H1 (cell line): ENCODE measurements around the gene RNU7-1. TPM values are rescaled to one million over a fixed set of nuclear protein-coding genes. Genes with fewer than 3 reads are reported as not detected.

Experiments
- CTCF ChIA-PET: fragments of 300-600 bp; sonication (Branson Sonifier 250); formaldehyde crosslinking; loops from one replicate; lab custom pipeline; 2021; ENCODE audit not compliant: partially characterized antibody; lab: Charles Lee
- POLR2A ChIA-PET: fragments of 300-600 bp; sonication (Branson Sonifier 250); formaldehyde crosslinking; loops from one replicate; lab custom pipeline; 2021; ENCODE audit warnings: inconsistent platforms; ENCODE audit not compliant: partially characterized antibody; lab: Charles Lee
- DNase-seq, 2 experiments: peaks; one replicate each; pipeline versions ENCODE4 v3.0.0 to v3.0.0-alpha.2; 2010 to 2022; ENCODE audit warnings: low spot score in 2 of 2, low read depth in 1 of 2, mixed read lengths in 1 of 2
- FAIRE-seq: peaks from 2 replicates; lab custom pipeline; 2011; peaks lifted over from hg19 to GRCh38; lab: Jason Lieb, UNC
- H2AFZ ChIP-seq: 2 replicates; pipeline ENCODE4 v1.8.1; 2012; ENCODE audit warnings: low read length, inconsistent platforms
- H2AK5ac ChIP-seq: 2 replicates; pipeline ENCODE4 v1.6.1; 2013; ENCODE audit warnings: low read depth, low read length
- H2BK120ac ChIP-seq: replicated peaks from 2 replicates; pipeline ENCODE3; 2013; ENCODE audit warnings: low read depth, low read length, inconsistent platforms
- H2BK12ac ChIP-seq: 2 replicates; pipeline ENCODE4 v1.6.1; 2013; ENCODE audit warnings: low read depth, low read length
- H2BK15ac ChIP-seq: 2 replicates; pipeline ENCODE4 v1.6.1; 2013; ENCODE audit warnings: low read length
- H2BK20ac ChIP-seq: 2 replicates; pipeline ENCODE4 v1.6.1; 2013; ENCODE audit warnings: low read length
- H2BK5ac ChIP-seq: 2 replicates; pipeline ENCODE4 v1.6.1; 2013; ENCODE audit warnings: low read depth, low read length
- H3K14ac ChIP-seq: 2 replicates; pipeline ENCODE4 v1.6.1; 2013; ENCODE audit warnings: inconsistent platforms; ENCODE audit not compliant: insufficient read length
- H3K18ac ChIP-seq: 2 replicates; pipeline ENCODE4 v1.6.1; 2013; ENCODE audit warnings: low read length; ENCODE audit errors: extremely low read depth
- H3K23ac ChIP-seq: 2 replicates; pipeline ENCODE4 v1.6.1; 2013; ENCODE audit warnings: inconsistent platforms; ENCODE audit not compliant: insufficient read length
- H3K23me2 ChIP-seq: 2 replicates; pipeline ENCODE4 v1.6.1; 2013; ENCODE audit warnings: low read depth, low read length
- H3K27ac ChIP-seq: 2 replicates; pipeline ENCODE4 v1.6.1; 2011; ENCODE audit warnings: low read depth, low read length, inconsistent platforms
- H3K27me3 ChIP-seq, 4 experiments: replicated peaks in 1 of 4; 1 replicate in 1 of 4; 2 replicates in 3 of 4; pipeline versions ENCODE4 v1.6.1 to v1.8.1; 2011 to 2013; ENCODE audit warnings: low read length in 3 of 4, mild to moderate bottlenecking in 3 of 4, inconsistent platforms in 2 of 4, mixed read lengths in 2 of 4, moderate library complexity in 1 of 4; ENCODE audit not compliant: control insufficient read depth in 3 of 4, insufficient read depth in 3 of 4; ENCODE audit errors: extremely low read depth in 1 of 4
- H3K36me3 ChIP-seq, 4 experiments: 2 replicates each; pipeline versions ENCODE4 v1.6.1 to v1.8.1; 2011 to 2013; ENCODE audit warnings: mild to moderate bottlenecking in 4 of 4, low read length in 3 of 4, moderate library complexity in 2 of 4, control low read depth in 1 of 4, inconsistent platforms in 1 of 4; ENCODE audit not compliant: insufficient read depth in 4 of 4, control insufficient read depth in 2 of 4
- H3K4ac ChIP-seq: replicated peaks from 2 replicates; pipeline ENCODE3; 2013; ENCODE audit warnings: low read length, low read depth, mixed read lengths, inconsistent platforms; ENCODE audit not compliant: insufficient read length
- H3K4me1 ChIP-seq, 4 experiments: replicated peaks in 1 of 4; 1 replicate in 1 of 4; 2 replicates in 3 of 4; pipeline versions ENCODE4 v1.6.1 to v1.8.1; 2011 to 2013; ENCODE audit warnings: low read length in 3 of 4, inconsistent platforms in 2 of 4, mixed read lengths in 1 of 4; ENCODE audit not compliant: insufficient read depth in 4 of 4, control insufficient read depth in 3 of 4
- H3K4me2 ChIP-seq, 2 experiments: 2 replicates each; pipeline versions ENCODE4 v1.6.1 to v1.8.1; 2011 to 2013; ENCODE audit warnings: low read depth in 2 of 2, low read length in 2 of 2, control low read depth in 1 of 2, inconsistent platforms in 1 of 2, mild to moderate bottlenecking in 1 of 2; ENCODE audit not compliant: insufficient read depth in 1 of 2
- H3K4me3 ChIP-seq, 4 experiments: fragments of 200-600, 300-600 bp in 1 of 4; sonication (generic), shearing (Covaris generic), sonication (Bioruptor Twin) in 1 of 4; 2 replicates each; pipeline versions ENCODE4 v1.5.1 to v1.8.1; 2011 to 2016; ENCODE audit warnings: low read length in 4 of 4, low read depth in 3 of 4, control low read depth in 2 of 4, inconsistent platforms in 2 of 4, mild to moderate bottlenecking in 2 of 4, mixed read lengths in 1 of 4, moderate library complexity in 1 of 4; ENCODE audit not compliant: insufficient read depth in 2 of 4; ENCODE audit errors: extremely low read depth in 1 of 4
- H3K56ac ChIP-seq: replicated peaks from 2 replicates; pipeline ENCODE3; 2013; ENCODE audit warnings: low read depth, mild to moderate bottlenecking, mixed read lengths, low read length, inconsistent platforms; ENCODE audit not compliant: insufficient read length
- H3K79me1 ChIP-seq: 2 replicates; pipeline ENCODE4 v1.6.1; 2013; ENCODE audit warnings: low read depth, low read length, control low read depth
- H3K79me2 ChIP-seq, 2 experiments: 2 replicates each; pipeline versions ENCODE4 v1.6.1 to v1.8.1; 2012 to 2013; ENCODE audit warnings: low read length in 2 of 2, mild to moderate bottlenecking in 2 of 2, inconsistent platforms in 1 of 2; ENCODE audit not compliant: insufficient read depth in 2 of 2, control insufficient read depth in 1 of 2
- H3K9ac ChIP-seq, 4 experiments: replicated peaks in 1 of 4; 1 replicate in 1 of 4; 2 replicates in 3 of 4; pipeline versions ENCODE4 v1.6.1 to v1.8.1; 2011 to 2013; ENCODE audit warnings: low read depth in 3 of 4, low read length in 3 of 4, control low read depth in 2 of 4, mild to moderate bottlenecking in 2 of 4, moderate library complexity in 2 of 4, inconsistent platforms in 1 of 4; ENCODE audit errors: extremely low read depth in 1 of 4
- H3K9me3 ChIP-seq, 2 experiments: 2 replicates each; pipeline versions ENCODE4 v1.6.1 to v1.8.1; 2012 to 2013; ENCODE audit warnings: mild to moderate bottlenecking in 2 of 2, moderate library complexity in 2 of 2, control low read depth in 1 of 2, inconsistent platforms in 1 of 2, low read depth in 1 of 2, low read length in 1 of 2, mixed read lengths in 1 of 2; ENCODE audit not compliant: insufficient read depth in 2 of 2
- H4K20me1 ChIP-seq, 2 experiments: replicated peaks in 1 of 2; 2 replicates each; pipeline versions ENCODE3 to v1.8.1; 2011 to 2013; ENCODE audit warnings: inconsistent platforms in 2 of 2, low read length in 2 of 2, mild to moderate bottlenecking in 1 of 2; ENCODE audit not compliant: insufficient read depth in 2 of 2, control insufficient read depth in 1 of 2
- H4K5ac ChIP-seq: 2 replicates; pipeline ENCODE4 v1.6.1; 2013; ENCODE audit warnings: low read length, low read depth, mixed read lengths, inconsistent platforms; ENCODE audit not compliant: insufficient read length
- H4K8ac ChIP-seq: 2 replicates; pipeline ENCODE4 v1.8.0; 2013; ENCODE audit warnings: mild to moderate bottlenecking, moderate library complexity, low read length, inconsistent platforms; ENCODE audit not compliant: insufficient read depth; ENCODE audit errors: extremely low read depth
- H4K91ac ChIP-seq: replicated peaks from 2 replicates; pipeline ENCODE3; 2013; ENCODE audit warnings: low read length, mixed read lengths, inconsistent platforms; ENCODE audit not compliant: insufficient read length
- ATF2 ChIP-seq: IDR thresholded peaks from 2 replicates; pipeline ENCODE4 v1.6.1; 2012; ENCODE audit warnings: low read length, inconsistent platforms
- MAX ChIP-seq: IDR thresholded peaks from 2 replicates; pipeline ENCODE4 v1.6.1; 2012; ENCODE audit warnings: inconsistent platforms
- PHF8 ChIP-seq: fragments of 200-600 bp; sonication (generic); conservative IDR thresholded peaks from 2 replicates; pipeline ENCODE4 v1.7.1; 2012; ENCODE audit warnings: low read depth, mild to moderate bottlenecking, inconsistent platforms, low read length, moderate library complexity
- RFX5 ChIP-seq: IDR thresholded peaks from 2 replicates; pipeline ENCODE4 v1.6.1; 2011; ENCODE audit warnings: low read depth, low read length, improper control_type of control experiment, borderline replicate concordance
- SIN3A ChIP-seq, 2 experiments: IDR thresholded peaks in 1 of 2; conservative IDR thresholded peaks in 1 of 2; 2 replicates each; pipeline ENCODE4 v1.6.1; 2011 to 2012; ENCODE audit warnings: low read length in 2 of 2, improper control_type of control experiment in 1 of 2, low read depth in 1 of 2, mild to moderate bottlenecking in 1 of 2
- TAF7 ChIP-seq: optimal IDR thresholded peaks from 2 replicates; pipeline ENCODE3; 2011; ENCODE audit warnings: low read depth, mild to moderate bottlenecking, inconsistent platforms, low read length, moderate library complexity, borderline replicate concordance
- TCF12 ChIP-seq: IDR thresholded peaks from 2 replicates; pipeline ENCODE4 v1.6.1; 2011; ENCODE audit warnings: low read depth, mild to moderate bottlenecking, low read length
- WGBS, 2 experiments: shearing (Covaris generic) in 1 of 2; methylation state at CpG; one replicate each; pipeline versions ENCODE4 v1.1.6 to v1.1.7; 2013 to 2015; ENCODE audit warnings: low lambda C conversion rate in 2 of 2, mixed read lengths in 2 of 2, inconsistent platforms in 1 of 2, low coverage in 1 of 2, missing lambda C conversion rate in 1 of 2; ENCODE audit not compliant: insufficient replicate concordance in 2 of 2, insufficient coverage in 1 of 2, insufficient read length in 1 of 2; ENCODE audit errors: extremely low coverage in 1 of 2, missing lambda C conversion rate in 1 of 2; 5-methylcytosine and 5-hydroxymethylcytosine counted together
- polyA plus RNA-seq, 7 experiments: library from polyadenylated mRNA; depleted of rRNA in 3 of 7; stranded (reverse) in 5 of 7; unstranded in 2 of 7; fragments of >200 nt in 5 of 7; fragments of 200-250 nt in 2 of 7; gene quantifications; 1 replicate in 5 of 7; 2 replicates in 1 of 7; 4 replicates in 1 of 7; pipeline versions ENCODE4 v1.2.1 to v1.2.3, GENCODE V29; 2011 to 2013; ENCODE audit warnings: missing spikeins in 2 of 7, mixed read lengths in 2 of 7
- total RNA-seq: library from RNA; stranded (reverse); fragmentation: NEBNext Ultra II Directional; extraction: Animal tissue kit (Norgen Biotek cat#: 25700); gene quantifications from 2 replicates; pipeline ENCODE4 v1.2.1, GENCODE V29; 2021

RNU7-1 gene
- total and polyA plus RNA-seq, 2 of the 8 experiments (the other 6 are each of a cell fraction or from before 2014, with no cell fraction given), result not detected

GRCh38 chr12:6925239-6925539 lies 18.4 kb upstream of the RNU7-1 start:
- peak overlapping the region; percentile 95 for H2AK5ac ChIP-seq
- FAIRE-seq, result no peak
- peak overlapping the region; percentile 99 for H2BK12ac ChIP-seq
- H3K18ac ChIP-seq, result peak overlapping the region; percentile 94
- peaks cover 28% of the 10 kb centered on the region for H3K23me2 ChIP-seq
- peak in 1 of 2 experiments; percentile 69 for DNase-seq
- ChIA-PET CTCF (interaction anchor here (0.6 to 10.0 kb wide), 21 partner anchors 9 to 187 kb away, joined by 3 to 253 read pairs (median 4); partner anchors contain the start of genes C12orf57, ENO2, GNB3 and LRRC23), POLR2A (interaction anchor here (0.9 to 44.0 kb wide), 16 partner anchors 15 to 311 kb away, joined by 3 to 1596 read pairs (median 8); partner anchors contain the start of genes C12orf57, C1RL, CDCA3 and EMG1)
- peaks cover 16 to 33% (median 21%) of the 10 kb centered on the region in 4 experiments for H3K36me3 ChIP-seq
- H4K8ac ChIP-seq, result no peak overlapping the region
- peak overlapping the region; percentile 99 for H4K91ac ChIP-seq
- 17% methylated on average over 1 of the region's 1 CpG; no CpG with 5 or more reads in 1 of the 2 experiments for WGBS, 2 experiments
- peak overlapping the region; percentile 84 for H2BK120ac ChIP-seq
- no peak overlapping the region for H3K14ac ChIP-seq
- H3K79me1 ChIP-seq, result peaks cover 5% of the 10 kb centered on the region; the same call in 1 of the 2 replicates
- H3K9me3 ChIP-seq, result no peaks in the 10 kb centered on the region
- H3K4me2 ChIP-seq, result peak overlapping the region; percentile 92 to 100
- H4K20me1 ChIP-seq, result peaks cover 9 to 11% of the 10 kb centered on the region in 2 experiments
- H3K9ac ChIP-seq, result peak overlapping the region in 3 of 4 experiments; percentile 14 to 62 (median 49); a peak in 4 of 7 replicates
- peak overlapping the region; percentile 90 for H4K5ac ChIP-seq
- peak overlapping the region; percentile 91 for H3K56ac ChIP-seq
- peak overlapping the region; percentile 100 for H2BK5ac ChIP-seq
- no peak overlapping the region for H2AFZ ChIP-seq
- H3K27ac ChIP-seq, result peak overlapping the region; percentile 86
- peak overlapping the region; percentile 40; the same call in 1 of the 2 replicates for H2BK20ac ChIP-seq
- H3K79me2 ChIP-seq, result peaks cover 18 to 19% of the 10 kb centered on the region in 2 experiments
- peak overlapping the region; percentile 100 for H2BK15ac ChIP-seq
- peak overlapping the region; percentile 50 for H3K4ac ChIP-seq
- peaks cover 13 to 31% (median 17%) of the 10 kb centered on the region in 4 experiments for H3K4me1 ChIP-seq
- no peaks in the 10 kb centered on the region for H3K27me3 ChIP-seq
- no peak overlapping the region for H3K23ac ChIP-seq
- H3K4me3 ChIP-seq, result peak overlapping the region; percentile 30 to 90 (median 66); a peak in 7 of 8 replicates
- TF ChIP-seq MAX (peak; percentile 10; the same call in 1 of the 2 replicates), TAF7 (no peak), TCF12 (no peak), ATF2 (no peak), RFX5 (no peak), SIN3A (conservative IDR thresholded peaks at IDR 0.05 in 1 of 2, IDR thresholded peaks at IDR 0.05 in 1 of 2; ENCODE audit: low read depth in 1 of 2, low read length in 2 of 2) (0 out of 4 replicates have a peak, but pooled peaks of 1 of the 2 experiments have one; percentile 29), PHF8 (no peak)
